MCF 10A (cell line): ENCODE measurements around the gene NFILZ. TPM values are rescaled to one million over a fixed set of nuclear protein-coding genes. Genes with fewer than 3 reads are reported as not detected.

Experiments
- BruUV-seq: library from RNA; stranded (reverse); fragments of 400-500 nt; replicated peaks from 2 replicates; lab custom pipeline; 2021; lab: Mats Ljungman, UMichigan
- CTCF ChIA-PET: fragments of 300-600 bp; sonication (Branson Sonifier 250); formaldehyde crosslinking; extraction: SDS; loops from one replicate; lab custom pipeline; 2021; ENCODE audit warnings: antibody characterized with exemption, inconsistent platforms; lab: Yijun Ruan, JAX
- POLR2A ChIA-PET: fragments of 300-600, 350-650 bp; sonication (Branson Sonifier 250); formaldehyde crosslinking; extraction: SDS; loops from one replicate; lab custom pipeline; 2020; ENCODE audit warnings: antibody characterized with exemption, inconsistent platforms; lab: Yijun Ruan, JAX
- DNase-seq: peaks from one replicate; pipeline ENCODE4 v3.0.0-alpha.2; 2018; ENCODE audit not compliant: unreplicated experiment
- H3K27ac Mint-ChIP-seq: one replicate; pipeline ENCODE4 v1.8.0; 2022; ENCODE audit warnings: mild to moderate bottlenecking, low read depth, mixed read lengths; ENCODE audit not compliant: unreplicated experiment
- H3K27me3 Mint-ChIP-seq: one replicate; pipeline ENCODE4 v1.8.0; 2022; ENCODE audit warnings: mixed read lengths; ENCODE audit not compliant: insufficient read depth, unreplicated experiment
- H3K36me3 Mint-ChIP-seq: one replicate; pipeline ENCODE4 v1.8.0; 2022; ENCODE audit warnings: mild to moderate bottlenecking, moderate library complexity, mixed read lengths; ENCODE audit not compliant: insufficient read depth, unreplicated experiment
- H3K4me1 Mint-ChIP-seq: one replicate; pipeline ENCODE4 v1.8.0; 2022; ENCODE audit warnings: mixed read lengths; ENCODE audit not compliant: insufficient read depth, unreplicated experiment
- H3K4me3 Mint-ChIP-seq: one replicate; pipeline ENCODE4 v1.8.0; 2022; ENCODE audit warnings: mild to moderate bottlenecking, moderate library complexity, mixed read lengths; ENCODE audit not compliant: unreplicated experiment
- H3K9me3 Mint-ChIP-seq: one replicate; pipeline ENCODE4 v1.8.0; 2022; ENCODE audit warnings: mixed read lengths; ENCODE audit not compliant: unreplicated experiment
- intact Hi-C: fragments of 100-400 bp; cut with micrococcal nuclease; formaldehyde crosslinking; loops from 2 replicates; pipeline ENCODE4 v1.14.1; 2022
- total RNA-seq: library from RNA; stranded (reverse); gene quantifications from 2 replicates; pipeline ENCODE4 v1.2.3, GENCODE V29; 2022
- TF ChIP-seq, protein P1 (sequence below): fragments of 200-600 bp; IDR thresholded peaks from one replicate; pipeline ENCODE4 v1.8.0; 2022; ENCODE audit warnings: antibody characterized with exemption, mild to moderate bottlenecking; ENCODE audit not compliant: unreplicated experiment

NFILZ gene
- total RNA-seq, 1 experiment from 2014 or later, result not detected

DNA sequence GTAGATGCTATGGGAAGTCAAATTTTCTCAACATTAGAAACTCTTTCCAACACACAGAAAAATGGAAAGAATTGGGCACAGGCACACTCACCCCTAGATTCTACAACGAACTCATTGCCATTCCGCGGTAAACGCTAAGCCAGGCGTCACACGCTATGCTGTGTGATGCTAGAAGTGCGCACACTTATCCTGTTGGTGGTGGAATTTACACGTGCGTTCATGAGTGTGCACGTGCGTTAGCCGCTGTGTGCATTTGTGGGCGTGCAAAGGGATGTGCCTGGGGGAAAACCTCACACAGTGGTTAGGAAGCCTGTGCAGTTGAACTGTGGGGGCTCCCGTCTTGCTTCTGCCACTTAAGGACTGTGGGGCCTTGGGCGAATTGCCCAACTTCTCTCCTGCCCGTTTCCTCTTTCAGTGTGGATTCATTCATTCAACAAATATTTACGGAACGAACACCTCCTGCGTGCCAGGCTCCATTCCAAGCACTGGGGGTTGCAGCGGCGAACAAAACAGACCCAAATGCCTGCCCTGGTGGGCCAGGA, 7.7 kb downstream of the NFILZ start:
- TF ChIP-seq, protein P1, sequence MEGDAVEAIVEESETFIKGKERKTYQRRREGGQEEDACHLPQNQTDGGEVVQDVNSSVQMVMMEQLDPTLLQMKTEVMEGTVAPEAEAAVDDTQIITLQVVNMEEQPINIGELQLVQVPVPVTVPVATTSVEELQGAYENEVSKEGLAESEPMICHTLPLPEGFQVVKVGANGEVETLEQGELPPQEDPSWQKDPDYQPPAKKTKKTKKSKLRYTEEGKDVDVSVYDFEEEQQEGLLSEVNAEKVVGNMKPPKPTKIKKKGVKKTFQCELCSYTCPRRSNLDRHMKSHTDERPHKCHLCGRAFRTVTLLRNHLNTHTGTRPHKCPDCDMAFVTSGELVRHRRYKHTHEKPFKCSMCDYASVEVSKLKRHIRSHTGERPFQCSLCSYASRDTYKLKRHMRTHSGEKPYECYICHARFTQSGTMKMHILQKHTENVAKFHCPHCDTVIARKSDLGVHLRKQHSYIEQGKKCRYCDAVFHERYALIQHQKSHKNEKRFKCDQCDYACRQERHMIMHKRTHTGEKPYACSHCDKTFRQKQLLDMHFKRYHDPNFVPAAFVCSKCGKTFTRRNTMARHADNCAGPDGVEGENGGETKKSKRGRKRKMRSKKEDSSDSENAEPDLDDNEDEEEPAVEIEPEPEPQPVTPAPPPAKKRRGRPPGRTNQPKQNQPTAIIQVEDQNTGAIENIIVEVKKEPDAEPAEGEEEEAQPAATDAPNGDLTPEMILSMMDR, result no peak
- ChIA-PET CTCF (interaction anchor here (0.6 kb wide), 1 partner anchor 193 kb away, joined by 3 read pairs; no protein-coding TSS in a partner anchor), POLR2A (no interaction called here)
- Mint-ChIP-seq H3K4me3 (no peak overlapping the region), H3K27me3 (no peaks in the 10 kb centered on the region), H3K36me3 (no peaks in the 10 kb centered on the region), H3K4me1 (peaks cover 5% of the 10 kb centered on the region), H3K27ac (no peak overlapping the region), H3K9me3 (no peaks in the 10 kb centered on the region)
- DNase-seq, result peak; percentile 27
- intact Hi-C loops, result no loop called here
- BruUV-seq, result no TSS peak

DNA sequence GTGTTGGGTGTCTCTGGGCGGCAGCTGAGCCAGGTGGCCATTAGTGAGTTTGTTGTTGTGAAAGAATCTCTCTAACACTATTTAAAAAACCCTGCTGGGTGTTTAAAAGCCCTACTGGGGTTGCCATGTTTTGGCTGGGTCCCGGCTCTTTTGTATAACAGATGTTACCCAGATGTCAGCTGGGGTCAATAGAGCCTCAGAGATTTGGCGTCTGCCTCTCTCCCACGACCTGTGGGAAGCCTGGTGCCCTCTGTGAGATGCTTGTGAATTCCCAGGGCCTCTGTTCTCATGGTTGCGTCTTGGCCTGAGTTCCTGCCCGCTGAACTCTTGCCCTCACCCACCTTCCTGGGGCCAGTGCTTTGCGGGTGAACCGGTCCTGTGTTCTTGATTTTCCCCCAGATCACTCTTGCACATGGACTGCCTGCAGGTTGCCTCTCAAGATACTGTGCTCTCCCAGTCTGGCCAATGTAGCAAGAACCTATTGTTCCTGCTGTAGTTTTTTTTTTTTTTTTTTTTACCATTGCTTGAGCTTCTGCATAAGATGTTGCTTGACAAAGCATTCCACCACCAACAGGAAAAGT, 9.5 kb downstream of the NFILZ start:
- TF ChIP-seq, protein P1, result no peak
- no peaks in the 10 kb centered on the region for H3K9me3 Mint-ChIP-seq
- intact Hi-C loops, result no loop called here
- no peaks in the 10 kb centered on the region for H3K36me3 Mint-ChIP-seq
- ChIA-PET POLR2A (no interaction called here), CTCF (interaction anchor here (1.0 kb wide), 1 partner anchor 13 kb away, joined by 3 read pairs; no protein-coding TSS in a partner anchor)
- BruUV-seq, result no TSS peak
- no peak overlapping the region for H3K27ac Mint-ChIP-seq
- DNase-seq, result no peak
- H3K4me1 Mint-ChIP-seq, result peaks cover 5% of the 10 kb centered on the region
- H3K4me3 Mint-ChIP-seq, result no peak overlapping the region
- H3K27me3 Mint-ChIP-seq, result no peaks in the 10 kb centered on the region

DNA sequence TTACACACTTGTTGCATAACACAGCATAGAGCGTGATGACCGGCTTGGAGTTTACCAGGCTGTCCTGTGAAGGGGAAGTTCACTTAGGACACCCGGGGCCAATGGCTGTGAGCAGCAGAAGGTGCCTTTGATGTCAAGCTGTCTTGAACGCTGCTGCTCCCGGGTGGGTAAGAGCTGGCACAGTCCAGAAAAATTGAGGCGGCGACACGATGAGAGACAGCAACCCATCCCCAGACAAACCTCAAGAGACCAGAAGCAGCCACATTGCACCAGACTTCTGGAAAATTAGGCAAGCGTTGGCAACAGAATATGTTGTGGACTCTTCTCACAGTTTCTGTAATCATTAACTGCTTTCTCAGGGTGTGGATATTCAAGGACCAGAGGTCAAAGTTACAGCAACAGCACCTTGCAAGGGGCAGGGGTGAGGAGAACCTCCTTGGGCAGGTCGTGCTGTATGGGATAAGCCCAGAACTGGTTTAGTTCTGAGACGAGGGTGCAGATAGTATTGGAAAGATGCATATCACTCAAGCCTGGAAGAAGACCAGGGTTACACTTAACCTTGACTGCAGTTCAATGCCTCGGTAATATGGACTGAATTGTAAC, 10.1 kb downstream of the NFILZ start:
- POLR2A ChIA-PET, result no interaction called here
- no peak overlapping the region for H3K27ac Mint-ChIP-seq
- CTCF ChIA-PET, result interaction anchor here (1.0 kb wide), 1 partner anchor 13 kb away, joined by 3 read pairs; no protein-coding TSS in a partner anchor
- H3K27me3 Mint-ChIP-seq, result no peaks in the 10 kb centered on the region
- H3K36me3 Mint-ChIP-seq, result no peaks in the 10 kb centered on the region
- H3K4me3 Mint-ChIP-seq, result no peak overlapping the region
- peak; percentile 9 for DNase-seq
- H3K4me1 Mint-ChIP-seq, result peaks cover 5% of the 10 kb centered on the region
- H3K9me3 Mint-ChIP-seq, result no peaks in the 10 kb centered on the region
- intact Hi-C loops, result no loop called here
- BruUV-seq, result no TSS peak
- TF ChIP-seq, protein P1, result no peak

DNA sequence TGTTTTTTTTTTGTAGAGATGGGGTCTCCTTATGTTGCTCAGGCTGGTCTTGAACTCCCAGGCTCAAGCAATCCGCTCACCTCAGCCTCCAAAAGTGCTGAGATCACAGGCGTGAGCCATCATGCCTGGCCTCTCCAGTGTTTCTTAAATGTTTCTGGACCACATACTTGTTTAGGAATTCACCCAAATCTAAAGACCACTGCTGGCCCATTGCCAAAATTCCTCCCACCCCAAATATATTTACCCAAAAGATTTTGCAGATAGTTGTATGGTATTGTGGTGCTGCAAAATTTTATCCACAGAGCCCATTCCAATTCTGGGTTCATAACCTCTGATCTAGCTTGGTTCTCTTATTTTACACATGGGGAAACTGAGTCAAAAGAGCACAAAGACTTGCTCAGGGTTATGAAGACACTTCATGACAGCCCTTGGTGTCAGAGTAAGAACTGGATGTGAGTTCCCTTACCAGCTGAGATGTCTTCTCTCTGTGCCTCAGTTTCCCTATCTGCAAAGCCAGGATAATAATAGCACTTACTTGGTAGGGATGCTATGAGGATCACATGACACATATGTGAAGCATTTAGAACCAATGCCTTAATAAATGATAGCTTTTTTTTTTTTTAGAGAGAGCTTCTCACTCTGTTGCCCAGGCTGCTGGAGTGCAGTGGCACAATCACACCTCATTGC, 10.9 kb downstream of the NFILZ start:
- Mint-ChIP-seq H3K36me3 (no peaks in the 10 kb centered on the region), H3K4me3 (no peak overlapping the region), H3K4me1 (peaks cover 5% of the 10 kb centered on the region), H3K9me3 (no peaks in the 10 kb centered on the region), H3K27ac (no peak overlapping the region), H3K27me3 (no peaks in the 10 kb centered on the region)
- ChIA-PET CTCF (interaction anchor here (0.7 to 1.4 kb wide), 5 partner anchors 8 to 209 kb away, joined by 3 to 9 read pairs (median 5); no protein-coding TSS in a partner anchor), POLR2A (no interaction called here)
- intact Hi-C loops, result no loop called here
- TF ChIP-seq, protein P1, result no peak
- BruUV-seq, result no TSS peak
- DNase-seq, result no peak
